ENCODE data around the gene GJC1.
"Not testable (repeated sequence)": the region's sequence is repeated elsewhere in the genome, so short reads cannot be mapped to it uniquely, and the experiment has no call there.

Gene GJC1

DNA sequence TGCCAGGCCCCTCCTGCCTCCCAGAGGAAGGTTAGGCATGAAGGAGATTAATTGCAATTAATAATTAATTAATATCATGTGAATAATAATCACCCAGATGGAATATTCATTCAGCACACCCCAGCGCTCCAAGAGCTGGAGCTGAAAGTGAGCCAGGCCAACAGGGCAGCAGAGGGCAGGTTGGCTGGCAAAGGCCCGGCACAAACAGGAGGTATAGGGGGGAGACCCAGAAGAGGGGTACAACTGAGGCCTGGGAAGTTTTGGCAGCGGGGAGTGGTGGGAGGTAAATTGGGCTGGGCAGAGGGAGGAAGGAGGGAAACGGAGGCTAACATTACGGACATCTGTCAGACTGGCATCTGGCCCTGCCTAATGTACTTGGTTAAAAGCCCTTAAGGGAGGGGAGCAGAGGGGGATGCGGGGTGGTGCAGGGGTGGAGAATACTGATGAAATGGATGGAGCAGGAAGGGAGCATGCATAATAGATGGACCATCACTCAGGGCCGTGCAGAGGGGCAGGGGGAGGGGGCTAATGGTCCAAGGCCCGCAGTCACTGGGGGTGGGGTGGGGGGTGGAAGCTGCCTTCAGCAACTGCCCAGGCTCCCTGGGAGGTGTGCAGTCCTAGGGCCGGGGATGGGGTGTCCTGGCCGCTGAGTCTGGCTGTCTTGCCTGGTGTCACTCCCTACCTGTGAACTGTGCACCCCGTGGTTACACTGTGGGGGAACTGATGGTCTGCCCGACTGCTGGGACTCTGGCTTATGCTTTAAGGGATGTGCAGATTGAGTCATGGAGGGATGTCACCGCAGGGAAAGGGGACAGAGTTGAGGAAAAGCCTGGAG is 69.4 kb downstream of the GJC1 start:
- no peak for DNase-seq (ENCODE audit: low spot score)

DNA sequence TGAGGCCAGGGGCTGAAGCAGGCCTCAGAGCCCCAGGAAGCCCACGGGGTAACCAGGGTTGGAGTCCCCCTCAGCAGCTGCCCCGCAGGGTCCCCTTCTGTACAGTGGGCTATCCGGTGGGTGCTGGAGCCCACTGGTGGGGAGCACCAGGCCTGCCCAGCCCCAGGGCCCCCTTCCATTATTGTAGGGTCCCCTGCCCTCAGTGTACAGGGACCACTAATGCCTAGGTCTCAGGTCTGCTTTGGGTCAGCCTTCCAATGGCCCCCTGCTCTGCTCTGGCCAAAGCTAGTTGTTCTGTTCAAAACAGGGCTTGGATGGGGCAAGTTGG is 70.2 kb downstream of the GJC1 start:
- DNase-seq (ENCODE audit: low spot score) = no peak

DNA sequence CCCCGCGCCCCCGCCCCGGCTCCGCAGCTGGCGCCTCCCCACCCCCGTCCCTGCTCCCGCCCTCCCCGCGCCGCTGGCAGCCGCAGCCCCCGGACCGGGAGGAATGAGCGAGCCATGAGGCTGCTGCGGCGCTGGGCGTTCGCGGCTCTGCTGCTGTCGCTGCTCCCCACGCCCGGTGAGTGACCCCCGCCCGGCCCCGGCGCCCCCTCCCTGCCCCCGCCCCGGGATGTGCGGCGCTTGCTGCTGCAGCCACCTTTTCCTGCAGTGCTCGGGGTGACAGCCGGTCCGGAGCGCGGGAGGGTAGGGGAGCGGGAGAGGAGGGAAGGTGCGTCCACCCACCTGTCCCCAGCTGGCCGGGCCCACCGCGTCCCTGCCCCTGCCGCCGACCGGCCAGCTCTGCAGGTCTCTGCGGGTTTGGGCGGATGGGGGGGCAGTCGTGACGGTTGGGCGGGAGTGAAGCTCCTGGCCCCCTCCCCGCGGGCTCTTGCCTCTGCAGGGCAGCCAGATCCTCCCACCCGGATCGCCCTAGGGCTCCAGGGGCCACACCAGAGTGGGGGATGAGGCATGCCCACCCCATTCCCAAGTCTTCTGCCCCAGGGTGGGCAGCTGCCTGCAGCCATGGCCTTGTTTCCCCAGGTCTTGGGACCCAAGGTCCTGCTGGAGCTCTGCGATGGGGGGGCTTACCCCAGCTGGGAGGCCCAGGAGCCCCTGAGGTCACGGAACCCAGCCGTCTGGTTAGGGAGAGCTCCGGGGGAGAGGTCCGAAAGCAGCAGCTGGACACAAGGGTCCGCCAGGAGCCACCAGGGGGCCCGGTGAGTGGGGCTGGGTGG is 70.8 kb downstream of the GJC1 start:
- DNase-seq (ENCODE audit: low spot score) = no peak

DNA sequence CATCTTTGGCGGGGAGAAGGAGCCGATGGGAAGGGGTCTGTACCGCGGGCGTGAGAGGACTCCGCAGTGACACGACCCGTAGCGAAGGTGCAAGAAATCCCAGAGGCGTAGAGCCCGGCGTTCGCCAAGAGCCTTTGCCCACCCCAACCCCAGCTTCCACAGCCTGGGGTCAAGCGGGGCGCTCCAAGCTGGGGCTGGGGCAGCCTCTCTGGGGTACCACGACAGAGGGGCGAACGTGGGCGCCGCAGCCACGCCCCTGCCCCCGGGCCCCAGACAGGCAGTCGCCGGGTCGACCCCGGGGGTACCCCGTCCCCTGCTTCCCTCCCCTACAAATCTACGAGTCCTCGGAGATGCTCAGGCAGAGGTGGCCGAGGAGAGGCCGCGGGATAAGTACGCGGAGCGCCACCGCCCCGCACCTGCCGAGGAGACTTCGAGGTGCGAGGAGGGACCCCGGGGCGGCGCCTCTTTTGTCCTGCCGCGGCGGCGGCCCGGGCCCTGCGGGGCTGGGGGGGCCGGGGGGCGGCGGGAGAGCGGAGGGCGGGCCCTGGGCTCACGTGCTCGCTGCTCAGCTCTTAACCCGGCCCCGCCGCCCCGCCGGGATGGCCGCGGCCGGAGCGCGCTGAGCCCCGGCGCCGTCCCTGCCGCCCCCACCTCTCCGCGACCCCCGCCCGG is 71.5 kb downstream of the GJC1 start, which contains the start of gene ADAM11:
ADAM11 (plus strand) TSS at position 575 of the 672 bp plus-strand sequence. CDS start 212 bp downstream, outside the sequence.
- DNase-seq (ENCODE audit: low spot score) = no peak

DNA sequence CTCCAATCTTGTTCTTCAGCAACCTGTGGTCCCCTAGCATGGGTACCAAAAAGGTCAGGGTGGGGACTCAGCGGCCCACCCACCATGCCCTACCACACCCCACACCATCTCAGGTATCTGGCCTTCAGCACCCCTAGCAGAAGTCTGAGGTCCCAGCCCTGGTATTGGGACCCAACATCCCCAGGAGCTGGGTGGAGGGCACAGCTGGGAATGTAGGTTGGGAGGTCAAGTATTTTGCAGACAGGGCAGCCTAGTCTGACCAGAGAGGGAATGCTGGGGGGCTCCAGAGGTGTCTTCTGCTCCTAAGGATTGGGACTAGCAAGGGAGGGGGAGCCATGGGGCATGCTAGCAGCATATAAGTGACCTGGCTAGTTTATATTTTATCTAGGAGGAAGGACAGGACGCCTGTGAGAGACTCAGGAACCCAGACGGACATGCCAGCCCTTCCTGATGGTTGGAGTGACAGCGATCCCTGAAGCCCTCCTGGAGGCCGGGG is 72.1 kb downstream of the GJC1 start:
- no peak for DNase-seq (ENCODE audit: low spot score)

DNA sequence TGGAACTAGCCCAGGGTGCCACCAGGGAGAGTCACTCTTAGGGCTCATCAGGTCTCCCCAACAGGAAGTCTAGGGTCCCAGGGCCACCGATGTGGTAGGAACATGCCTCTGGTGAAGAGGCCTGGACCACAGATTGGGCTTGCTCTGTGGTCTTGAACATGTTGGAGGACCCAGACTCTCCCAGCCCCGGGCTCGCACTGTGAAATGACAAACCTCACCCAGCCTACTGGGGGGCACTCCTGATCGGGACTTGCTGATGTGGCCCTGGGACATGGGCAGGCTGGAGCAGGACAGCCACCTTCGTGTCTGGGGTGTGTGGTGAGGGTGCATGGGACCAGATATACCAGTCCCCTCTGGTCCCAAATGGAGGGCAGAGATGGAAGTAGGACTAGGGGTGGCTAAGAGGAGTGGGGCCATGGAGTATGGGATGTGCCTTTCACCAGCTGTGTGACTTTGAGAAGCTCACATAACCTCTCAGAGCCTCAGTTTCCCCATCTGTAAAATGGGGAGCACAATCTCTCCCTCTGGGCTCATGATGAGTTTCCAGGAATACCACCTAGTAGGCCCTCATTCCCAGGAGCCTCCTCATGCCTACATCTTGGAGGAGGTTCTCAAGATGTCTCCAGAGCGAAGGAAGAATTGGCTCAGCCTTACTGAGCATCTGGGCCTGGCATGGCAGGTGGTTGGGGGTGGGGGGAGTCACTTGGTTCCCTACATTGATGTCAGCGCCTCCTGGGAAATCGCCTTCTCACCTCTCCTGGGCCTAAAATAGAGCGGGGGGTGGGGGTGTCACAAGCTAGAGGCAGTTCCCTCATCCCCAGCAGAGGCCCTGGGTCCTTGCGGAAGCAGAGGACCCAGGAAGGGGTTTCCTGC is 72.8 kb downstream of the GJC1 start:
- DNase-seq (ENCODE audit: low spot score) = no peak

DNA sequence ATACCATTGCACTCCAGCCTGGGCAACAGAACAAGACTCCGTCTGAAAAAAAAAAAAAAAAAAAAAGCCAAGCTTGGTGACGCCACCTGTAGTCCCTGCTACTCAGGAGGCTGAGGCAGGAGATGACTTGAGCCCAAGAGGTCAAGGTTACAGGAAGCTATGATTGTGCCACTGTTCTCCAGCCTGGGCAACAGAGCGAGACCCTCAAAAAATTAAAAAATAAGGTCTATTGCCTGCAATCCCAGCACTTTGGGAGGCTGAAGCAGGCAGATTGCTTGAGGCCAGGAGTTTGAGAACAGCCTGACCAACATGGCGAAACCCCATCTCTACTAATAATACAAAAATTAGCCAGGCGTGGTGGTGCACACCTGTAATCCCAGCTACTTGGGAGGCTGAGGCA is 74.9 kb downstream of the GJC1 start:
- DNase-seq (ENCODE audit: low spot score) = not testable (repeated sequence)

DNA sequence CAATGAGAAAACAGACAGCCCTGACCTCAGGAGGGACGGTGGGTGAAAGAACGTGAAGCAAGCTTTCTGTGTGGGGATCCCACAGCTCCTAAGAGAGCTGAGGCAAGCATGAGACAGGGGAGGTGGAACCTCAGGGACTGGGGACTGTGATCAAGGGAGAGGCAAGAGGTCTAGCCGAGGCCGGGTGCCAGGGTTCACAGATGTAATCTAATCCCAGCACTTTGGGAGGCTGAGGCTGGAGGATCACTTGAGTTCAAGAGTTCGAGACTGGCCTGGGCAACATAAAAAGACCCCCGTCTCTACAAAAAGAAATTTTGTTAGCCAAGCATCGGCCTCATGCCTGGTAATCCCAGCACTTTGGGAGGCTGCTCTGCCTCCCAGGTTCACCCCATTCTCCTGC is 75.8 kb downstream of the GJC1 start:
- no peak for DNase-seq (ENCODE audit: low spot score)

DNA sequence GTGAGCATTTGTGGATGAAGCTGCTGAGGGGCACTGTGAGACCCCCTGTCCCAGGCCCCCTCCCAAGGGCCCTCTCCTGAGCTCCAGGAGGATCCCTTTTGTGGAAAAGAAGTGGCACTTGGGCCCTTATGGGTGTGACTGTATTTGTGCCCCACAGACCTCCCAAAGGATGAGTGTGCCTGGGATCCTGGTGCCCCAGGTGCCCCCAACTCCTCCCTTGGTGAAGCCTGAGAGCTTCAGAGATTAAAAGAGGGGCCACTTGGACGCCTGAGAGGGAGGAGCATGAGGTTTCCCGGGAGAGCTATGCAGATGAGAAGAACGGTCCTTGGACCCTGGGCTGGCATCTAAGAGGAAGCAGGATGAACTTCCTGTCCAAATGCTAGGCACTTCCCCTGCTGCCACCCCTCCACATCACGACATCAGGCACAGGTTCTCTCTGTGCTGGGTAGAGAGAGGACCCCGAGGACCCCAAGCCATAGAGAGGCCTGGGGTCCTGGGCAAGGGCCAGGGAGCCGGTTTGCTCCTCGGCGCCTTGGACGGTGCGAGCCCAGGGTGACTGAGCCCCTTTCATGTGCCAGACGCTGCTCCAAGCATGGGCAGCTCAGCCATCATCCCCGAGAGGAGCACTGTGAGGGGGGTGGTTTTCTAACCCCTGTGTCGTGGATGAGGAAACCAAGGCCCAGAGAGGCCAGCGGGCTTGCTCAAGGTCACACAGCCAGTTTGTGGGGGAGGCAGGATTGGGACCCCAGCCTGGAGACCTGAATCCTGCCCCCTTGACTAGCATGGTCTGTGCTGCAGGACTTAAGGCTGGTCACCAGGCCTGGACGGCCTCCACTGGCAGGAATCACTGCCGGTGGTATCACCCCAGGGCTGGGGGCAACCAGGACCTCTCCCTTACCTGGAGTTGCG is 76.9 kb downstream of the GJC1 start:
- no peak for DNase-seq (ENCODE audit: low spot score)

DNA sequence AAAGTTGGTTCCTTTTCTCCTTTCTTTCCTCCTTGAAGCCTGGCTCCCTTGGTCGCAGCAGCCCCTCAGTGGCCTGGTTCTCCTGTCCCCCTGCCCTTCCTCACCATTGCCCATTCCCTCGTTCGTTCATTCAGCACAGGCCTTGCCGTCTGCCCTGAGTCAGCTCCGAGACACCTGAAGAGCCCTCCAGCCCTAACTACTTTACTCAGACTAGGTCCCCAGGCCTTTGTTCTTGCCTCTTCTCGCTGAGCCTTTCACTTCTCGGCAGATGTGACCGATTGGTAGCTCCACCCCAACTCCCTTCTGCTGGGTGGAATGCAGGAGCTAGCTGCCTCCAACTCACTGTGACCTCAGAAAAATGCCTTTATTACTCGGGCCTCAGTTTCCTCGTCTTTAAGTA is 78.3 kb downstream of the GJC1 start:
- DNase-seq (ENCODE audit: low spot score) = no peak

DNA sequence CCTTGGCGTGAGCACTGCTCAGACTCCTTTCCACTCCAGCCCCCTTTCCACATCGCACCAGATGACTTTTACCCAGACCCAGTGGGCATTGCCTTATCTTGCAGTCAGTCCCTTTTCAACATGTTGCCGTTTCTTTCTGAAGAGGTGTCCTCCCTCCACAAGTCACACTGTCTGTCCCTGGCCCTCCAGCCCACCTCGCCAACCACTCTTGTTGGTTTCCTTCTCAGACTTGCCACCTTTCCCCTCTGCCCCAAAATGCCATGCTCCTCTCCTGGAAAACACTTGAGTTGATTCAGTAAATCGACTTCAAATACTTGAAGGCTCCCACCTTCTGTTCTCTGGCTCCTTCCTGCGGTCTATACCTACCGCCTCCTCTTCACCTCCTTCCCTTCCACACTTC is 78.8 kb downstream of the GJC1 start:
- DNase-seq (ENCODE audit: low spot score) = no peak

DNA sequence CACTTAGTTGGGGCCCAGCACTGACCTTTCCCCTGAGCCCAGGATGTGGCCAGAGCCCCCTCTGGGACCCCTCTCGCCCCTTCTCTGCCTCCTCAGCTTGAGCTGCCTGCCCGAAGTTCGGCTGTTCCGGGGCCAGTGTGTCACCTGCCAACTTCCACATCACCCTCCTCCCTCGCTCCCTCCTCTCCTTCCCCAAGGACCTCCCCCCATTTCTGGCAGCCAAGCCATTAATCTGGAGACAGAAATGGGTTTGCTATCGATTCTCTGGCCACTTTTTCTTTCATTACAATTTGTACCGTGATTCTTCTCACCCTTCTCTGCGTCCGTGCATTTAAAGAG is 80.1 kb downstream of the GJC1 start:
- no peak for DNase-seq (ENCODE audit: low spot score)

DNA sequence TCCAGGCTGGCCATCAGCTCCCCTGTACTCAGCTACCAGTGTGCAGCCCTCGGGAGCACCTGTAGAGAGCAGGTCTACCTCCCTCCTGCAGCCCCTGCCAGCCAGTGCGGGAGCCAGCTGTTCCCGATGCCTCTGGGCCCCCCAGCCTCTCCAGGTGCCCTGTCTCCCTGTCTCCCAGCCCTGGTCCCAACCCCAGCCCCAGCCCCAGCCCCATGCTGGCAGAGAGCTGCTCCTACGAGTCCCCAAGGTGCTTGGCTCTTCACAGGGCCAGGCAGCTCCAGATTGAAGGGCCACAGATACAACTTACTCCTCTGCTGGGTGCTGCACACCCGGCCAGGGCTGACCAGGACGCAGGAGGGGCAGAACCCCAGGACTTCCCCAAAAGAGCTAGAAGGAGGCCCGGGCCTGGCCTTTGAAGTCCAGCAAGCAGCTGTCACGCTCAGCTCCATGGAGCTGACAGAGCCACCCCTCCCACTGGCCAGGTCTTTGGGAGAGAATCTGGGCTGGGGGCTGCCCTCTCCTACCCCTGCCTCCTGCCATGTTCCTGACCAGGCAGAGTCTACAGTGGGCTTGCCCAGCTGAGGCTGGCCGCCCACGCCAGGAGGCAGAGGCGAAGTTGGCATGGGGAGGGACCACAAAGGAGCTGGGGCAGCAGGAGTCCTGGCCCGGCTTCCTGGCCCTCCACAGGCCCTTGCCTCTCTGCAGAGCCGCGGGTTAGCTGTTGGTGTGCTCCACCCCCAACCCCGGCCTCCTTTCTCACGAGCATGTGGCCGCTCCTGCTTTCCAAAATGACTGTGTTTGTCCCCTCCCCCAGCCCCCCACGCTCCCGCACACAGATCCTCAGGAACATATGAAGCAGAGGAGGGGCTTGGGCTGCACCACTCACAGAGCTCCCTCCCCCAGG is 80.8 kb downstream of the GJC1 start:
- DNase-seq (ENCODE audit: low spot score) = no peak

Measured in LoVo (cell line).